Measurements from ENCODE around the gene C1orf210. TPM values are rescaled to one million over a fixed set of nuclear protein-coding genes. Genes with fewer than 3 reads are reported as not detected.

C1orf210 gene
- polyA plus RNA-seq, 3 donors = 25.6 to 27.8 (median 26.5) TPM

Other genes starting within 250 kb of the C1orf210 start
- 10 to 100 TPM; 74.4 to 81.7 (median 77.5) TPM for gene EBNA1BP2, start 113.3 kb downstream of the C1orf210 start, polyA plus RNA-seq (ENCODE audit: insufficient read length in 3 of 3)
- 1 to 10 TPM; 2.7 to 3.6 (median 3.1) TPM for gene CFAP57, start 113.3 kb downstream of the C1orf210 start, polyA plus RNA-seq (ENCODE audit: insufficient read length in 3 of 3)
- 10 to 100 TPM; 13.6 to 15.9 (median 13.7) TPM for gene TMEM125, start 15.6 kb downstream of the C1orf210 start, polyA plus RNA-seq (ENCODE audit: insufficient read length in 3 of 3)
- 10 to 100 TPM; 42.6 to 51.4 (median 44.6) TPM for gene TIE1, start 15.4 kb upstream of the C1orf210 start, polyA plus RNA-seq (ENCODE audit: insufficient read length in 3 of 3)
- under 1 TPM; 0.50 to 0.87 (median 0.55) TPM for gene MPL, start 52.2 kb upstream of the C1orf210 start, polyA plus RNA-seq (ENCODE audit: insufficient read length in 3 of 3)
- 10 to 100 TPM; 37.6 to 40.6 (median 38.2) TPM for gene CDC20, start 73.4 kb upstream of the C1orf210 start, polyA plus RNA-seq (ENCODE audit: insufficient read length in 3 of 3)
- 10 to 100 TPM; 78.1 to 90.0 (median 89.8) TPM for gene ELOVL1, start 82.4 kb upstream of the C1orf210 start, polyA plus RNA-seq (ENCODE audit: insufficient read length in 3 of 3)
- 10 to 100 TPM; 40.0 to 41.5 (median 40.0) TPM for gene MED8, start 104.2 kb upstream of the C1orf210 start, polyA plus RNA-seq (ENCODE audit: insufficient read length in 3 of 3)
- gene SZT2, start 104.3 kb upstream of the C1orf210 start, polyA plus RNA-seq (ENCODE audit: insufficient read length in 3 of 3) = 10 to 100 TPM; 15.9 to 17.9 (median 16.7) TPM
- gene HYI, start 168.3 kb upstream of the C1orf210 start, polyA plus RNA-seq (ENCODE audit: insufficient read length in 3 of 3) = 10 to 100 TPM; 32.8 to 35.4 (median 33.4) TPM
- gene PTPRF, start 245.3 kb upstream of the C1orf210 start, polyA plus RNA-seq (ENCODE audit: insufficient read length in 3 of 3) = 100 to 1,000 TPM; 219 to 247 (median 227) TPM